GM12878 (cell line): ENCODE results near the gene HESX1. TPM values are rescaled to one million over a fixed set of nuclear protein-coding genes. Genes with fewer than 3 reads are reported as not detected.

ENCODE experiments used
- ATAC-seq: fragments of 200-7000 bp; cut with Tn5 transposase; 3 replicates; pipeline ENCODE4 v1.9.1; 2020; ENCODE audit warnings: mild to moderate bottlenecking, moderate library complexity
- BruUV-seq: library from RNA; stranded (reverse); fragments of 400-500 nt; replicated peaks from 2 replicates; lab custom pipeline; 2021; lab: Mats Ljungman, UMichigan
- CTCF ChIA-PET: fragments of 300-600 bp; sonication (Branson Sonifier 250); formaldehyde crosslinking; extraction: SDS; loops from one replicate; lab custom pipeline; 2021; ENCODE audit warnings: inconsistent platforms; lab: Yijun Ruan, JAX
- POLR2A ChIA-PET: fragments of 350-600 bp; formaldehyde crosslinking; extraction: SDS; loops from one replicate; lab custom pipeline; 2021; ENCODE audit warnings: inconsistent platforms; lab: Charles Lee
- RAD21 ChIA-PET: fragments of 300-600 bp; sonication (Branson Sonifier 250); formaldehyde crosslinking; loops from one replicate; lab custom pipeline; 2023; ENCODE audit warnings: antibody characterized with exemption; ENCODE audit not compliant: unreplicated experiment; lab: Charles Lee
- SMC1A ChIA-PET: fragments of 300-600 bp; sonication (Branson Sonifier 250); formaldehyde crosslinking; loops from one replicate; lab custom pipeline; 2023; ENCODE audit not compliant: unreplicated experiment, uncharacterized antibody; lab: Charles Lee
- DNase-seq: peaks from one replicate; pipeline ENCODE4 v3.0.0-alpha.2; 2011; ENCODE audit warnings: low read depth, low spot score
- FAIRE-seq: peaks from 3 replicates; lab custom pipeline; 2011; peaks lifted over from hg19 to GRCh38; lab: Jason Lieb, UNC
- H2AFZ ChIP-seq: 2 replicates; pipeline ENCODE4 v1.6.0; 2011; ENCODE audit warnings: low read depth, low read length, control low read depth; ENCODE audit not compliant: control insufficient read depth
- H3K27ac ChIP-seq: 2 replicates; pipeline ENCODE4 v1.5.1; 2011; ENCODE audit warnings: control low read depth; ENCODE audit not compliant: control insufficient read depth, insufficient read depth
- H3K27me3 ChIP-seq, 2 experiments: replicated peaks in 1 of 2; 2 replicates each; pipeline versions ENCODE4 v1.6.0 to v1.6.1; 2011; ENCODE audit warnings: low read length in 1 of 2; ENCODE audit not compliant: control insufficient read depth in 2 of 2, insufficient read depth in 2 of 2
- H3K36me3 ChIP-seq, 2 experiments: 2 replicates each; pipeline ENCODE4 v1.5.1; 2011; ENCODE audit warnings: low read length in 1 of 2; ENCODE audit not compliant: control insufficient read depth in 2 of 2, insufficient read depth in 2 of 2
- H3K4me1 ChIP-seq: 2 replicates; pipeline ENCODE4 v1.6.1; 2011; ENCODE audit warnings: mild to moderate bottlenecking, low read length, moderate library complexity, mixed read lengths; ENCODE audit not compliant: control insufficient read depth, insufficient read depth
- H3K4me2 ChIP-seq: 2 replicates; pipeline ENCODE4 v1.6.0; 2011; ENCODE audit warnings: control low read depth; ENCODE audit not compliant: control insufficient read depth, insufficient read depth
- H3K4me3 ChIP-seq: fragments of 200-600 bp; sonication (generic); 2 replicates; pipeline ENCODE4 v1.5.1; 2016
- H3K79me2 ChIP-seq: 2 replicates; pipeline ENCODE4 v1.6.0; 2011; ENCODE audit warnings: low read length; ENCODE audit not compliant: control insufficient read depth, insufficient read depth
- H3K9ac ChIP-seq: 2 replicates; pipeline ENCODE4 v1.8.0; 2011; ENCODE audit warnings: low read length, control low read depth, mixed read lengths; ENCODE audit not compliant: control insufficient read depth, insufficient read depth
- H3K9me3 ChIP-seq: replicated peaks from 3 replicates; pipeline ENCODE4 v1.5.1; 2011; ENCODE audit warnings: mild to moderate bottlenecking, low read length; ENCODE audit not compliant: control insufficient read depth, insufficient read depth
- H4K20me1 ChIP-seq: 2 replicates; pipeline ENCODE4 v1.6.0; 2011; ENCODE audit not compliant: control insufficient read depth, insufficient read depth
- CHD2 ChIP-seq: IDR thresholded peaks from 2 replicates; pipeline ENCODE4 v1.6.1; 2011; ENCODE audit warnings: low read depth, low read length, improper control_type of control experiment, borderline replicate concordance
- CHD4 ChIP-seq: fragments of 200-600 bp; sonication (generic); IDR thresholded peaks from 2 replicates; pipeline ENCODE4 v1.6.1; 2016; ENCODE audit warnings: mild to moderate bottlenecking
- EGR1 ChIP-seq, 2 experiments: IDR thresholded peaks; 1 replicate in 1 of 2; 2 replicates in 1 of 2; pipeline ENCODE4 v1.6.1; 2011 to 2012; ENCODE audit warnings: low read depth in 2 of 2, low read length in 2 of 2, borderline replicate concordance in 1 of 2, mild to moderate bottlenecking in 1 of 2, moderate library complexity in 1 of 2
- NFYB ChIP-seq: IDR thresholded peaks from 2 replicates; pipeline ENCODE4 v1.6.1; 2011; ENCODE audit warnings: low read depth, mild to moderate bottlenecking, low read length, improper control_type of control experiment, moderate library complexity; ENCODE audit not compliant: insufficient read depth
- SMAD5 ChIP-seq: IDR thresholded peaks from 2 replicates; pipeline ENCODE4 v1.6.1; 2016; ENCODE audit warnings: antibody characterized with exemption, low read depth
- SP1 ChIP-seq: IDR thresholded peaks from one replicate; pipeline ENCODE4 v1.6.1; 2011; ENCODE audit warnings: low read depth, low read length
- SPI1 ChIP-seq: IDR thresholded peaks from 2 replicates; pipeline ENCODE4 v1.6.1; 2011; ENCODE audit warnings: low read depth, mild to moderate bottlenecking, low read length, moderate library complexity, borderline replicate concordance; ENCODE audit not compliant: insufficient read depth
- TBL1XR1 ChIP-seq: IDR thresholded peaks from 2 replicates; pipeline ENCODE4 v1.6.1; 2012; ENCODE audit warnings: low read depth, low read length, improper control_type of control experiment
- TCF7 ChIP-seq: IDR thresholded peaks from 2 replicates; pipeline ENCODE4 v1.6.1; 2014; ENCODE audit warnings: antibody characterized with exemption, borderline replicate concordance
- WGBS: methylation state at CpG from one replicate; pipeline ENCODE4 v1.1.6; 2016; ENCODE audit warnings: low lambda C conversion rate; ENCODE audit not compliant: insufficient replicate concordance, insufficient coverage; ENCODE audit errors: missing lambda C conversion rate; 5-methylcytosine and 5-hydroxymethylcytosine counted together
- in situ Hi-C: fragments of 300-500 bp; cut with MboI; formaldehyde crosslinking; loops from 9 replicates; pipeline ENCODE4 v1.14.3; 2018; ENCODE audit warnings: mixed read lengths
- intact Hi-C: fragments of 100-400 bp; cut with micrococcal nuclease; formaldehyde crosslinking; loops from one replicate; pipeline ENCODE4 v1.14.2; 2022; ENCODE audit not compliant: unreplicated experiment
- polyA plus RNA-seq, 11 experiments: library from polyadenylated mRNA; depleted of rRNA in 4 of 11; unstranded in 6 of 11; stranded (reverse) in 5 of 11; fragments of >200 nt; fragmentation: Nextera tagmentation in 4 of 11; fragmentation: Illumina TruSeq in 1 of 11; extraction: Ambion mirVana in 4 of 11; extraction: Trizol in 1 of 11; gene quantifications; 1 replicate in 1 of 11; 2 replicates in 10 of 11; pipeline versions ENCODE4 v1.2.1 to v1.2.3, GENCODE V29; 2011 to 2016; ENCODE audit warnings: inconsistent platforms in 2 of 11, missing spikeins in 2 of 11, low read depth in 1 of 11
- total RNA-seq, 4 experiments: library from RNA; depleted of rRNA in 3 of 4; stranded (reverse); fragments of >200 nt in 3 of 4; fragmentation: Illumina TruSeq in 1 of 4; extraction: Trizol in 1 of 4; gene quantifications; 2 replicates each; pipeline versions ENCODE4 v1.2.1 to v1.2.3, GENCODE V29; 2013 to 2021
- TF ChIP-seq, protein P1 (sequence below), 3 experiments: IDR thresholded peaks in 2 of 3; conservative IDR thresholded peaks in 1 of 3; 2 replicates each; pipeline ENCODE4 v1.5.1; 2011; ENCODE audit warnings: low read depth in 3 of 3, low read length in 3 of 3, mild to moderate bottlenecking in 3 of 3, control low read depth in 2 of 3, moderate library complexity in 2 of 3, inconsistent platforms in 1 of 3, mixed read lengths in 1 of 3; ENCODE audit not compliant: control insufficient read depth in 2 of 3, insufficient read depth in 1 of 3; ENCODE audit errors: extremely low read depth in 1 of 3
- TF ChIP-seq, protein P2 (sequence below): fragments of 450-650 bp; IDR thresholded peaks from 2 replicates; pipeline ENCODE4 v1.6.1; 2017; ENCODE audit warnings: mild to moderate bottlenecking, moderate library complexity
- TF ChIP-seq, protein P3 (sequence below): IDR thresholded peaks from 2 replicates; pipeline ENCODE4 v1.6.1; 2012; ENCODE audit warnings: low read depth, low read length, improper control_type of control experiment
- TF ChIP-seq, protein P4 (sequence below): IDR thresholded peaks from 2 replicates; pipeline ENCODE4 v1.6.1; 2011; ENCODE audit warnings: borderline replicate concordance, low read depth, mild to moderate bottlenecking, moderate library complexity, mixed read lengths, low read length; ENCODE audit not compliant: insufficient read depth; ENCODE audit errors: extremely low read length

The HESX1 gene
- total and polyA plus RNA-seq, 10 of the 15 experiments (the other 5 are each of a cell fraction or from before 2014, with no cell fraction given), result 2.5 to 5.9 (median 4.3) TPM

DNA sequence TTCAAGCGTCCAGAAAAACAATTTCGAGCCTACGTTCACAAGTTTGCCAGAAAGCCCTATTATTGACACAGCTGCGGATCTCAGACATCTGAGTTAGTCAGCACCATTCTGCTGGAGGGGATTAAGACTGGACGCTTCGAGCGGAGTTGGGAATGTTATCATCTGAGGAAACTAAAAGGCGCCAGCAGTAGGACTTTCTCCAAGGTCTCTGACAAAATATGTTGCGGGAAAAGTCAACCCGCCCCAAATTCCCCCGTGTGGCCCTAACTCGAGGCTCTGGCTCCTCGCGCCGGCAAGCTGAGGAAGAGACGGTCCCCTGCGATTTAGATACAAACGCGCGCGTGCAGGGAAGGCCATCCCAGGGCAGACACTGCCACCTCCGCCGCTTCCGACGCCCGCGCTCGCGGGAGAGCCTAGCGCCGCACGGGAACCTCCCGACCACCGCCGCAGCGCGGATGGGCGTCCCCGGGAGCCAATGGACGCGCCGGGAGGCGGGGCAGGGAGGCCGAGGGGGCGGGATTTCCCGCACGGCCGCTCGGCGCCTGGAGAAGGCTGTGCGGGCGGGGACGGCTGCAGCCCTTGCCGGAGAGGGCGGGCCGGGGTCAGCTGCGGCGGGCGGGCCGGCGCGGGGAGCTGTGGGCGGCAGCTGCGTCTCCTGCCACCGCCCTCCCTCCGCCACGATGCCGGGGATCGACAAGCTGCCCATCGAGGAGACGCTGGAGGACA, 27.6 kb upstream of the HESX1 start, which contains the start of gene APPL1:
Gene APPL1, plus strand, starts transcription at position 526 of the 726 bp plus-strand sequence. Its CDS starts 155 bp downstream, at position 681.
- intact Hi-C loops, result no loop called here
- DNase-seq, result peak; percentile 68
- no peaks in the 10 kb centered on the region for H3K36me3 ChIP-seq
- peaks cover 46% of the 10 kb centered on the region for H3K79me2 ChIP-seq
- peaks cover 17% of the 10 kb centered on the region for H3K4me1 ChIP-seq
- peak within 1 kb of the TSS; percentile 71 for H2AFZ ChIP-seq
- H4K20me1 ChIP-seq, result no peaks in the 10 kb centered on the region
- peak; percentile 95 for ATAC-seq
- TSS peak; percentile 77 for BruUV-seq
- peak within 1 kb of the TSS; percentile 74 for H3K27ac ChIP-seq
- H3K27me3 ChIP-seq, result no peaks in the 10 kb centered on the region
- peak within 1 kb of the TSS; percentile 89 for H3K4me3 ChIP-seq
- ChIA-PET SMC1A (interaction anchor here (1.0 to 1.7 kb wide), 9 partner anchors 10 to 329 kb away, joined by 3 to 7 read pairs (median 4); partner anchors contain the start of genes HESX1 and PDE12), RAD21 (interaction anchor here (1.6 to 2.0 kb wide), 3 partner anchors 28 to 58 kb away, joined by 3 to 12 read pairs (median 4); partner anchors contain the start of gene HESX1), CTCF (interaction anchor here (0.7 to 2.5 kb wide), 5 partner anchors 10 to 329 kb away, joined by 3 to 7 read pairs (median 4); partner anchors contain the start of gene PDE12), POLR2A (interaction anchor here (0.6 to 2.3 kb wide), 5 partner anchors 11 to 1727 kb away, joined by 3 to 11 read pairs (median 3); partner anchors contain the start of gene HESX1)
- no peak for FAIRE-seq
- H3K9me3 ChIP-seq, result no peaks in the 10 kb centered on the region
- 1% methylated on average over 47 of the region's 71 CpGs for WGBS
- H3K4me2 ChIP-seq, result peak within 1 kb of the TSS; percentile 80
- peak within 1 kb of the TSS; percentile 83 for H3K9ac ChIP-seq
- in situ Hi-C loops, result no loop called here
- 0 out of 2 replicates have a peak, but pooled peaks have one; percentile 10 for TF ChIP-seq SPI1
- TF ChIP-seq, protein P1, sequence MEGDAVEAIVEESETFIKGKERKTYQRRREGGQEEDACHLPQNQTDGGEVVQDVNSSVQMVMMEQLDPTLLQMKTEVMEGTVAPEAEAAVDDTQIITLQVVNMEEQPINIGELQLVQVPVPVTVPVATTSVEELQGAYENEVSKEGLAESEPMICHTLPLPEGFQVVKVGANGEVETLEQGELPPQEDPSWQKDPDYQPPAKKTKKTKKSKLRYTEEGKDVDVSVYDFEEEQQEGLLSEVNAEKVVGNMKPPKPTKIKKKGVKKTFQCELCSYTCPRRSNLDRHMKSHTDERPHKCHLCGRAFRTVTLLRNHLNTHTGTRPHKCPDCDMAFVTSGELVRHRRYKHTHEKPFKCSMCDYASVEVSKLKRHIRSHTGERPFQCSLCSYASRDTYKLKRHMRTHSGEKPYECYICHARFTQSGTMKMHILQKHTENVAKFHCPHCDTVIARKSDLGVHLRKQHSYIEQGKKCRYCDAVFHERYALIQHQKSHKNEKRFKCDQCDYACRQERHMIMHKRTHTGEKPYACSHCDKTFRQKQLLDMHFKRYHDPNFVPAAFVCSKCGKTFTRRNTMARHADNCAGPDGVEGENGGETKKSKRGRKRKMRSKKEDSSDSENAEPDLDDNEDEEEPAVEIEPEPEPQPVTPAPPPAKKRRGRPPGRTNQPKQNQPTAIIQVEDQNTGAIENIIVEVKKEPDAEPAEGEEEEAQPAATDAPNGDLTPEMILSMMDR (IDR thresholded peaks at IDR 0.05 in 2 of 3, conservative IDR thresholded peaks at IDR 0.05 in 1 of 3; ENCODE audit: control insufficient read depth in 2 of 3, extremely low read depth in 1 of 3, insufficient read depth in 1 of 3, low read depth in 3 of 3, low read length in 3 of 3), result 0 out of 6 replicates have a peak, but pooled peaks of 1 of the 3 experiments have one; percentile 3
- peak; percentile 63; the same call in 1 of the 2 replicates for TF ChIP-seq TBL1XR1
- TF ChIP-seq SMAD5, result peak; percentile 57; the same call in 1 of the 2 replicates
- peak in 1 of 2 experiments; percentile 58; a peak in 1 of 3 replicates for TF ChIP-seq EGR1 (IDR thresholded peaks at IDR 0.05; ENCODE audit: borderline replicate concordance in 1 of 2, low read depth in 2 of 2, low read length in 2 of 2)
- no peak for TF ChIP-seq CHD4
- TF ChIP-seq TCF7, result no peak
- TF ChIP-seq SP1, result peak; percentile 84
- TF ChIP-seq, protein P2, sequence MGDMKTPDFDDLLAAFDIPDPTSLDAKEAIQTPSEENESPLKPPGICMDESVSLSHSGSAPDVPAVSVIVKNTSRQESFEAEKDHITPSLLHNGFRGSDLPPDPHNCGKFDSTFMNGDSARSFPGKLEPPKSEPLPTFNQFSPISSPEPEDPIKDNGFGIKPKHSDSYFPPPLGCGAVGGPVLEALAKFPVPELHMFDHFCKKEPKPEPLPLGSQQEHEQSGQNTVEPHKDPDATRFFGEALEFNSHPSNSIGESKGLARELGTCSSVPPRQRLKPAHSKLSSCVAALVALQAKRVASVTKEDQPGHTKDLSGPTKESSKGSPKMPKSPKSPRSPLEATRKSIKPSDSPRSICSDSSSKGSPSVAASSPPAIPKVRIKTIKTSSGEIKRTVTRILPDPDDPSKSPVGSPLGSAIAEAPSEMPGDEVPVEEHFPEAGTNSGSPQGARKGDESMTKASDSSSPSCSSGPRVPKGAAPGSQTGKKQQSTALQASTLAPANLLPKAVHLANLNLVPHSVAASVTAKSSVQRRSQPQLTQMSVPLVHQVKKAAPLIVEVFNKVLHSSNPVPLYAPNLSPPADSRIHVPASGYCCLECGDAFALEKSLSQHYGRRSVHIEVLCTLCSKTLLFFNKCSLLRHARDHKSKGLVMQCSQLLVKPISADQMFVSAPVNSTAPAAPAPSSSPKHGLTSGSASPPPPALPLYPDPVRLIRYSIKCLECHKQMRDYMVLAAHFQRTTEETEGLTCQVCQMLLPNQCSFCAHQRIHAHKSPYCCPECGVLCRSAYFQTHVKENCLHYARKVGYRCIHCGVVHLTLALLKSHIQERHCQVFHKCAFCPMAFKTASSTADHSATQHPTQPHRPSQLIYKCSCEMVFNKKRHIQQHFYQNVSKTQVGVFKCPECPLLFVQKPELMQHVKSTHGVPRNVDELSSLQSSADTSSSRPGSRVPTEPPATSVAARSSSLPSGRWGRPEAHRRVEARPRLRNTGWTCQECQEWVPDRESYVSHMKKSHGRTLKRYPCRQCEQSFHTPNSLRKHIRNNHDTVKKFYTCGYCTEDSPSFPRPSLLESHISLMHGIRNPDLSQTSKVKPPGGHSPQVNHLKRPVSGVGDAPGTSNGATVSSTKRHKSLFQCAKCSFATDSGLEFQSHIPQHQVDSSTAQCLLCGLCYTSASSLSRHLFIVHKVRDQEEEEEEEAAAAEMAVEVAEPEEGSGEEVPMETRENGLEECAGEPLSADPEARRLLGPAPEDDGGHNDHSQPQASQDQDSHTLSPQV, result no peak
- TF ChIP-seq, protein P3, sequence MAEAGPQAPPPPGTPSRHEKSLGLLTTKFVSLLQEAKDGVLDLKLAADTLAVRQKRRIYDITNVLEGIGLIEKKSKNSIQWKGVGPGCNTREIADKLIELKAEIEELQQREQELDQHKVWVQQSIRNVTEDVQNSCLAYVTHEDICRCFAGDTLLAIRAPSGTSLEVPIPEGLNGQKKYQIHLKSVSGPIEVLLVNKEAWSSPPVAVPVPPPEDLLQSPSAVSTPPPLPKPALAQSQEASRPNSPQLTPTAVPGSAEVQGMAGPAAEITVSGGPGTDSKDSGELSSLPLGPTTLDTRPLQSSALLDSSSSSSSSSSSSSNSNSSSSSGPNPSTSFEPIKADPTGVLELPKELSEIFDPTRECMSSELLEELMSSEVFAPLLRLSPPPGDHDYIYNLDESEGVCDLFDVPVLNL, result 0 out of 2 replicates have a peak, but pooled peaks have one; percentile 44
- TF ChIP-seq, protein P4, sequence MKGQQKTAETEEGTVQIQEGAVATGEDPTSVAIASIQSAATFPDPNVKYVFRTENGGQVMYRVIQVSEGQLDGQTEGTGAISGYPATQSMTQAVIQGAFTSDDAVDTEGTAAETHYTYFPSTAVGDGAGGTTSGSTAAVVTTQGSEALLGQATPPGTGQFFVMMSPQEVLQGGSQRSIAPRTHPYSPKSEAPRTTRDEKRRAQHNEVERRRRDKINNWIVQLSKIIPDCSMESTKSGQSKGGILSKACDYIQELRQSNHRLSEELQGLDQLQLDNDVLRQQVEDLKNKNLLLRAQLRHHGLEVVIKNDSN, result no peak
- peak; percentile 93 for TF ChIP-seq CHD2
- peak; percentile 90 for TF ChIP-seq NFYB
